ENCODE measurements around the gene CHMP2B. TPM values are rescaled to one million over a fixed set of nuclear protein-coding genes. Genes with fewer than 3 reads are reported as not detected.

The CHMP2B gene
- total and polyA plus RNA-seq, 9 of the 15 experiments (the other 6 are each of a cell fraction or from before 2014, with no cell fraction given): 7.4 to 17.7 (median 10.6) TPM

GRCh38 chr3:87272718-87273341 is 45.7 kb downstream of the CHMP2B start:
- no peak for FAIRE-seq
- no peak overlapping the region for H3K27ac ChIP-seq (ENCODE audit: extremely low read depth, low read depth, low read length)
- ATAC-seq: no peak
- ChIA-PET POLR2A (no interaction called here), CTCF (ENCODE audit: low intra/inter-chr PET ratio) (no interaction called here)
- no peak overlapping the region for H3K4me2 ChIP-seq (ENCODE audit: insufficient read depth, low read length)
- no peaks in the 10 kb centered on the region for H3K36me3 ChIP-seq (ENCODE audit: control insufficient read depth, insufficient read depth, low read length)
- H4K20me1 ChIP-seq (replicated peaks; ENCODE audit: control insufficient read depth, insufficient read depth, low read length): no peaks in the 10 kb centered on the region
- in situ Hi-C loops (cut with MboI): no loop called here
- no peaks in the 10 kb centered on the region for H3K9me1 ChIP-seq (ENCODE audit: control insufficient read depth, insufficient read depth, low read length)
- H3K79me2 ChIP-seq (ENCODE audit: control insufficient read depth, insufficient read depth, low read length): no peaks in the 10 kb centered on the region
- 22% methylated on average over 4 of the region's 4 CpGs for WGBS (ENCODE audit: insufficient coverage, low coverage, missing lambda C conversion rate)
- intact Hi-C loops (cut with micrococcal nuclease): no loop called here
- H3K9ac ChIP-seq (ENCODE audit: insufficient read depth in 1 of 2, low read depth in 2 of 2, low read length in 2 of 2): no peak overlapping the region
- DNase-seq (ENCODE audit: extremely low read depth in 1 of 4, low spot score in 3 of 4): no peak
- no TSS peak for BruUV-seq (replicated peaks)
- H2AFZ ChIP-seq (ENCODE audit: low read depth, low read length): no peak overlapping the region; the same call in 1 of the 2 replicates
- no peak overlapping the region for H3K4me3 ChIP-seq
- H3K9me3 ChIP-seq (replicated peaks; ENCODE audit: control insufficient read depth, insufficient read depth, low read depth, low read length): no peaks in the 10 kb centered on the region
- H3K4me1 ChIP-seq (replicated peaks in 1 of 2; ENCODE audit: control insufficient read depth in 2 of 2, insufficient read depth in 2 of 2, low read length in 2 of 2): no peaks in the 10 kb centered on the region
- no peaks in the 10 kb centered on the region for H3K27me3 ChIP-seq (ENCODE audit: control insufficient read depth in 2 of 2, insufficient read depth in 2 of 2, low read length in 2 of 2)
- TF ChIP-seq U2AF1 (optimal IDR thresholded peaks at IDR 0.05; ENCODE audit: low read depth, low read length): no peak
- no peak for TF ChIP-seq TFAP4 (CRISPR knock-in tag; IDR thresholded peaks at IDR 0.05; ENCODE audit: borderline replicate concordance)
- no peak for TF ChIP-seq JUND (IDR thresholded peaks at IDR 0.05; ENCODE audit: borderline replicate concordance, low read depth, low read length)
- no peak for TF ChIP-seq JUND (tag; IDR thresholded peaks at IDR 0.05; ENCODE audit: borderline replicate concordance, low read depth, low read length)
- TF ChIP-seq MYBL2 (IDR thresholded peaks at IDR 0.05; ENCODE audit: low read depth): no peak
- no peak for TF ChIP-seq MYBL2 (CRISPR knock-in tag; IDR thresholded peaks at IDR 0.05; ENCODE audit: borderline replicate concordance)
- TF ChIP-seq HCFC1 (IDR thresholded peaks at IDR 0.05; ENCODE audit: low read depth, low read length): no peak
- TF ChIP-seq ELF2 (CRISPR knock-in tag; IDR thresholded peaks at IDR 0.05): no peak
- TF ChIP-seq HINFP (tag; conservative IDR thresholded peaks at IDR 0.05; ENCODE audit: low read depth): no peak
- TF ChIP-seq, protein P1, sequence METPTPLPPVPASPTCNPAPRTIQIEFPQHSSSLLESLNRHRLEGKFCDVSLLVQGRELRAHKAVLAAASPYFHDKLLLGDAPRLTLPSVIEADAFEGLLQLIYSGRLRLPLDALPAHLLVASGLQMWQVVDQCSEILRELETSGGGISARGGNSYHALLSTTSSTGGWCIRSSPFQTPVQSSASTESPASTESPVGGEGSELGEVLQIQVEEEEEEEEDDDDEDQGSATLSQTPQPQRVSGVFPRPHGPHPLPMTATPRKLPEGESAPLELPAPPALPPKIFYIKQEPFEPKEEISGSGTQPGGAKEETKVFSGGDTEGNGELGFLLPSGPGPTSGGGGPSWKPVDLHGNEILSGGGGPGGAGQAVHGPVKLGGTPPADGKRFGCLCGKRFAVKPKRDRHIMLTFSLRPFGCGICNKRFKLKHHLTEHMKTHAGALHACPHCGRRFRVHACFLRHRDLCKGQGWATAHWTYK (CRISPR knock-in tag; IDR thresholded peaks at IDR 0.05): no peak
- TF ChIP-seq, protein P2, sequence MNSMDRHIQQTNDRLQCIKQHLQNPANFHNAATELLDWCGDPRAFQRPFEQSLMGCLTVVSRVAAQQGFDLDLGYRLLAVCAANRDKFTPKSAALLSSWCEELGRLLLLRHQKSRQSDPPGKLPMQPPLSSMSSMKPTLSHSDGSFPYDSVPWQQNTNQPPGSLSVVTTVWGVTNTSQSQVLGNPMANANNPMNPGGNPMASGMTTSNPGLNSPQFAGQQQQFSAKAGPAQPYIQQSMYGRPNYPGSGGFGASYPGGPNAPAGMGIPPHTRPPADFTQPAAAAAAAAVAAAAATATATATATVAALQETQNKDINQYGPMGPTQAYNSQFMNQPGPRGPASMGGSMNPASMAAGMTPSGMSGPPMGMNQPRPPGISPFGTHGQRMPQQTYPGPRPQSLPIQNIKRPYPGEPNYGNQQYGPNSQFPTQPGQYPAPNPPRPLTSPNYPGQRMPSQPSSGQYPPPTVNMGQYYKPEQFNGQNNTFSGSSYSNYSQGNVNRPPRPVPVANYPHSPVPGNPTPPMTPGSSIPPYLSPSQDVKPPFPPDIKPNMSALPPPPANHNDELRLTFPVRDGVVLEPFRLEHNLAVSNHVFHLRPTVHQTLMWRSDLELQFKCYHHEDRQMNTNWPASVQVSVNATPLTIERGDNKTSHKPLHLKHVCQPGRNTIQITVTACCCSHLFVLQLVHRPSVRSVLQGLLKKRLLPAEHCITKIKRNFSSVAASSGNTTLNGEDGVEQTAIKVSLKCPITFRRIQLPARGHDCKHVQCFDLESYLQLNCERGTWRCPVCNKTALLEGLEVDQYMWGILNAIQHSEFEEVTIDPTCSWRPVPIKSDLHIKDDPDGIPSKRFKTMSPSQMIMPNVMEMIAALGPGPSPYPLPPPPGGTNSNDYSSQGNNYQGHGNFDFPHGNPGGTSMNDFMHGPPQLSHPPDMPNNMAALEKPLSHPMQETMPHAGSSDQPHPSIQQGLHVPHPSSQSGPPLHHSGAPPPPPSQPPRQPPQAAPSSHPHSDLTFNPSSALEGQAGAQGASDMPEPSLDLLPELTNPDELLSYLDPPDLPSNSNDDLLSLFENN (IDR thresholded peaks at IDR 0.05; ENCODE audit: low read depth in 2 of 2, low read length in 2 of 2): no peak
- no peak for TF ChIP-seq PRPF4 (IDR thresholded peaks at IDR 0.05; ENCODE audit: insufficient read depth, low read depth, low read length, poor library complexity, severe bottlenecking)
- TF ChIP-seq GATAD2B (IDR thresholded peaks at IDR 0.05; ENCODE audit: borderline replicate concordance): no peak
- TF ChIP-seq, protein P3, sequence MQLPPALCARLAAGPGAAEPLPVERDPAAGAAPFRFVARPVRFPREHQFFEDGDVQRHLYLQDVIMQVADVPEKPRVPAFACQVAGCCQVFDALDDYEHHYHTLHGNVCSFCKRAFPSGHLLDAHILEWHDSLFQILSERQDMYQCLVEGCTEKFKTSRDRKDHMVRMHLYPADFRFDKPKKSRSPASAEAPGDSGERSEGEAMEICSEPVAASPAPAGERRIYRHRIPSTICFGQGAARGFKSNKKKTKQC (CRISPR knock-in tag; IDR thresholded peaks at IDR 0.05): no peak

Measured in K562 (cell line).